Glomerular visceral epithelial cell (primary cell): Measurements from ENCODE around the gene GNG7.
"Not testable (repeated sequence)": the region's sequence is repeated elsewhere in the genome, so short reads cannot be mapped to it uniquely, and the experiment has no call there.

Source experiments
- DNase-seq: peaks from one replicate; pipeline ENCODE4 v3.0.0-alpha.2; 2016; ENCODE audit errors: extremely low spot score

Gene GNG7

DNA sequence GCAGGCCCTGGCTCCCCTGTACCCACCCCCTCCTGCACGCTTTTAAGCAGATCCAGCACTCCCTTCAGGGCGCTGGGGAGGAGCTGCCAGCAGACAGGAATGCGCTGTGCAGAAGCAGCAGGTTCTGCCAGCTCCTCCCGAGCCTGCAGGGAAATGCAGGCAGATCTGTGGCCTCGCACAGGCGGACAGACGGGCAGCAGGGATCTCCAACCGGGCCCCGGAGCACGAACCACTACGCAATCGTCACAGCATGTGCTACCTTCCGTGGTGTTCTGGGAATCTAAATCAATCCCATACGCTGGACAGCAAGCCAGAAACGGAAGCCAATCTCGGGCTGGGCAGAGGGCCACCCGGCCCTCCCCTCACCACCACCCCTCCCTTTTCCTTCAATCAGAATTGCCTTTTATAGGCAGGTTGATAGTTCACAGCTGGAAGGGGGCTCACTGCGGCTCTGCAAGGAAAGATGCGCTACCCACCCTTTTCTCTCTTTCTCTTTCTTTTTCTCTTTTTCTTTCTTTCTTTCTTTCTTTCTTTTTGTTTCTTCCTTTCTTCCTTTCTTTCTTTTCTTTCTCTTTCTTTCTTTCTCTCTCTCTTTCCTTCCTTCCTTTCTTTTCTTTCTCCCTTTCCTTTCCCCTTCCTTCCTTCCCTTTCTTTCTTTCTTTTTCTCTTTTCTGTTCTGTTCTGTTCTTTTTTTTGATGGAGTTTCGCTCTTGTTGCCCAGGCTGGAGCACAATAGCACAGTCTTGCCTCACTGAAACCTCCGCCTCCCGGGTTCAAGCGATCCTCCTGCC, 99.9 kb downstream of the GNG7 start:
- peak; percentile 41 for DNase-seq

DNA sequence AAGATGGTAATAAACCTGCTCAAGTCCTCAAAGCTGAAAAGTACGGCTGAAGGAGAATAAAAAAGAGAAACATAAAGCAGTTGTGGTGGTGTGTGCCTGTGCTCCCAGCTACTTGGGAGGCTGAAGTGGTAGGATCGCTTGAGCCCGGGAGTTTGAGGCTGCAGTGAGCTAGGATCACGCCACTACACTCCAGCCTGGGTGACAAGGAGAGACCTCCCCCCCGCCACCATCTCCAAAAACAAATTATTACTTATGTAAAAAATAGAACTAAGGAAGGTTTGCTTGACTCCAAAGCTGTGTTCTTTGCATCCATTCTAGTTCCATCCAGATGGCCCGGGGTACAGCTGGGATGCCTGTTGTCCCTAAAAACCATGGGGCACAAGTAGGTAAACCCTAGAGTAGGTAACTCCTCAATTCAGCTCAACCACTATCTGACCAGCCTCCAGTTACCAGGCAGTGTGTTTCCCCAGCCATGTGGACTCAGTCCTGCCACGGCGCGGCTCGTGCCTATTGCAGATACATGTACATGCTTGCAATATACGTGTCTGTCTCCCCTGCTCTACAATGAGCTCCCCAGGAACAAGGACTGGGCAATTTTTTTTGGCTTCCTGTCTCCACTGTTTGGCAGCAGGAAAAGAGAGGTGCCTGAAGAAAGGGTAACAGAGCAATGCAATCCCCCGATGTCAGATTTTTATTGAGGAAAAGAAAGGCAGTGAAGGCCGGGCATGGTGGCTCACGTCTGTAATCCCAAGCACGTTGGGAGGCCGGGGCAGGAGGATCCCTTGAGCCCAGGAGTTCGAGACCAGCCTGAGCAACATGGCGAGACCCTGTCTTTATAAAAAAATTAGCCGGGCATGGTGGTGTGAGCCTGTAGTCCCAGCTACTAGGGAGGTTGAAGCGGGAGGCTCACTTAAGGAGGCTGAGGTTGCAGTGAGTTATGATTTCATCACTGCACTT, 101.3 kb downstream of the GNG7 start:
- no peak for DNase-seq

DNA sequence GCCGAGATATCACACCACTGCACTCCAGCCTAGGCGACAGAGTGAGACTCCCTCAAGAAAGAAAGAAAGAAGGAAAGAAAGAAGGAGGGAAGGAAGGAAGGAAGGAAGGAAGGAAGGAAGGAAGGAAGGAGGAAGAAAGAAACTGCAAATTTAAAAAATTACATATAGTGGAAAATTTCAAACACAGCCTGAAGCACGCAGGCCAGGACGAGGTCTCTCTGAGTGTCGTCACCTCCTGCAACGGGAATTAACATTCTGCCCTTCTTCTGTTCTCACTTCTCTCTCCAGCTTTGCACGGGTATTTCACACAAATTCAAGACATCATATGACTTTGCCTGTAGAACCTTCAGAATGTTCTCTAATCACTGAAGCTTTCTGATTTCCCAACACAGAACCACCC, 108.2 kb downstream of the GNG7 start:
- no peak for DNase-seq

DNA sequence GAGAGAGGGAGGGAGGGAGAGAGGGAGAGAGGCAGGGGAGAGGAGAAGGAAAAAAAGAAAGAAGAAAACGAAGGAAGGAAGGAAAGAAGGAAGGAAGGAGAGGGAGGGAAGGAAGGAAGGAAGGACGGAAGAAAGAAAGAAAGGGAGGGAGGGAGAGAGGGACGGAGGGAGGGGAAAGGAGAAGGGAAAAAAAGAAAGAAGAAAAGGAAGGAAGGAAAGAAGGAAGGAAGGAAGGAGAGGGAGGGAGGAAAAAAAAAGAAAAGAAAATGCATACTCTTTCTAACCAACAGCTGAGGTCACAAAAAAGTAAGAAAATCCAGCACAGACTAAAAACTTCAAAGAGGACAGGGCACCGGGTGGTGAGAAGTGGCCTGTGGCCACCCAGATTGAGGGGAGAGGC, 109.7 kb downstream of the GNG7 start:
- DNase-seq = no peak

DNA sequence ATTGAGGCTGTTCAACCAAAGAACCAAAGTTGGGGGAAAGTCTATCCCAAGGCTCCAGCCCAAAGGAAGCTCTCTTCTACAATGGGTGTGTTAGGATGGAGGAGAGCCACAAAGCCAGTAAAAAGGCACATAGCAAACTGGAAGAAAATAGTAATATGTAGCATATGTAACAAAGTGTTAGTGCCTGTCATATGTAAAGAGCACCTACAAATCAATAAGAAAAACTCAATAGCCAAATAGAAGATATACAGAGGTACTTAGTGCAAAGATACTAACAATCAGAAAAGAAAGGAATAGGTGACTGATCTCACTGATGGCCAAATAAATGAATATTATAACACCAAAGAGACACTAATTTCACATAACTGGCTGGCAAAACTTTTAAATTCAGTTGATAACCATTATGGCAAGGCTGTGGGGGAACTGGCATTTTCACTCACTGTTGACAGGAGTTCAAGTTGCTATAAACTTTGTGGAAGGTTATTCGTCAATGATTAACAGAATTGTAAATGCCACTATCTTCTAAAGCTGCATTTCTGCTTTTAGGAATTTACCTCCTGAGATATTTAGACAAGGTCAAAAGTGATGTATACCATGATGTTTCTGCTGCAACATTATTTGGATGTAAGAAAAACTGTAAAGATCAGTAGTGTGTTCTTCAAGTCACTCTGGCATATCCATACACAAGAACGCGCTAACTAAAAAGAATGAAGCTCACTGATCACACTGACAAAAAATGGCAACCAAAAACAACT, 110.8 kb downstream of the GNG7 start:
- no peak for DNase-seq

DNA sequence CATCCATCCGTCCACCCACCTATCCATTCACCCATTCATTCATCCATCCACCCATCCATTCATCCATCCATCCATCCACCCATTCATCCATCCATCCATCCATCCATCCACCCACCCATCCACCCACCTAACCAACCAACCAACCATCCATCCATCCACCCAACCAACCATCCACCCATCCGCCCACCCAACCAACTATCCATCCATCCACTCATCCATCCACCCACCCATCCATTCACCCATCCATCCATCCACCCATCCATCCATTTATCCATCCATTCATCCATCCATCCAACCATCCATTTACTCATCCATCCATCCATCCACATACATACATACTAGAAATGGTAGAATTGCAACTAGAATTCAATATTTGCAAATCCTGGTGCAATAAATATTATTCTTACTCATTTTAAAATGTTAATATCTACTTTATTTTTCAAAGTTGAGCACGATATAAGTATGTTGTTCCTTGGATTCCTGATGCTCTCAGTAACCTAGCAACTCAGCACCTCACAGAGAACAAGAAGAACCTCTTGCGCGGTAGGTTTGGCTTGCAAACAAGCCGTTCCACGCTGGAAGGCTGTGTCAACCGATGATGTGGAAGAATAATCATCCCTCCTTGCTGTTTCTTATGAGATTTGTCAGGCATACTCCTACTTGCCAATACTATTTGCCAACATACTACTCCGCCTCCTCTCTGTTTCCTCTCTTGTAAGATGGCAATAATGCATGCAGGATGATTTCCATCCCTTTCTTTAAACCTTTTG, 111.7 kb downstream of the GNG7 start:
- DNase-seq = no peak

DNA sequence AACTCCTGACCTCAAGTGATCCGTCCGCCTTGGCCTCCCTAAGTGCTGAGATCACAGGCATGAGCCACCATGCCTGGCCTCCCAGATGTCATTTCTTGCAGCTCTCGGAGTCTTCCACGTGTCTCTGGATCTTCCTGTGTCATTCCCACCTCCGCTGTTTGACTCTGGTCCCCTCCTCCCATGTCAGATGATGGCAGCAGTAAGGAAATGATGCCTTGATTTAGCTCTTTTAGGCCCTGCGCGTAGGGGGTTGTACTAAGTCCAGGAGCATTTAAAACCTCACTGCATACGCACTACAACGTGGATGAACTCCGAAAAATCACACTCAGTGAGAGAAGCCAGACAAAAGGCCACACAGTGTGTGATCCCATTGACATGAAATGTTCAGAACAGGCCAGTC, 113.1 kb downstream of the GNG7 start:
- DNase-seq = no peak

DNA sequence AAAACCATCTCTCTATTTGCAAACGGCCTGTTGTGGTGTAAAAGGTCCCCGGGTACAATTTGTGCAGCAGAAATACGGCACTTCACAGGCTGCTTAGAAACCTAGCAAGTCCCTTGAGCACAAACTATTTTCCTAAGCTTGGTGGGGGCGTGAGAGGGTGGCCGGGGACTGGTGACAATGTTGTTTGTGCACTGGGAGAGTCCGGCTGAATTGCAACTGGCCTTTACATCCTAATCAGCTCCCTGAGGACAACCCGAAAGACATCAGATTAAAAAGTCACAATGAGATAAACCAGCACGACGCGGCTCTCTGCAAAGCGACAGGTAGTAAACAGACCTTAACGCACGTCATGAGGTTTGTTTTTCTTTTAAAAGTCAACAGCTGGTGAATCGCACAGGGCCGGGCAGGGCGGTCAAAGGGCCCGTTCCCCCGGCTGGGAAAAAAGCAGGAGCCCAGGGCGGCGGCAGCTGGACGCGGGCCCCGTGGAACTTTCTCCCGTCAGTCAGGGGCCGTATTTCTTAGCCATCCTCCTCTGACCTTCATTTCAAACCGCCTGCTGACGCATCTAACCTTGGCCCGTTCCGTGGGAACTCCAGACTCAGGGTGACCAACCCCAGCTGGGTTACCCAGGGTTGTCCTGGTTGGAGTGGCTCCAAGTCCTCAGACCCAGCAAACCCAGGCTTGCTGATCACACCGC, 114.3 kb downstream of the GNG7 start:
- no peak for DNase-seq

DNA sequence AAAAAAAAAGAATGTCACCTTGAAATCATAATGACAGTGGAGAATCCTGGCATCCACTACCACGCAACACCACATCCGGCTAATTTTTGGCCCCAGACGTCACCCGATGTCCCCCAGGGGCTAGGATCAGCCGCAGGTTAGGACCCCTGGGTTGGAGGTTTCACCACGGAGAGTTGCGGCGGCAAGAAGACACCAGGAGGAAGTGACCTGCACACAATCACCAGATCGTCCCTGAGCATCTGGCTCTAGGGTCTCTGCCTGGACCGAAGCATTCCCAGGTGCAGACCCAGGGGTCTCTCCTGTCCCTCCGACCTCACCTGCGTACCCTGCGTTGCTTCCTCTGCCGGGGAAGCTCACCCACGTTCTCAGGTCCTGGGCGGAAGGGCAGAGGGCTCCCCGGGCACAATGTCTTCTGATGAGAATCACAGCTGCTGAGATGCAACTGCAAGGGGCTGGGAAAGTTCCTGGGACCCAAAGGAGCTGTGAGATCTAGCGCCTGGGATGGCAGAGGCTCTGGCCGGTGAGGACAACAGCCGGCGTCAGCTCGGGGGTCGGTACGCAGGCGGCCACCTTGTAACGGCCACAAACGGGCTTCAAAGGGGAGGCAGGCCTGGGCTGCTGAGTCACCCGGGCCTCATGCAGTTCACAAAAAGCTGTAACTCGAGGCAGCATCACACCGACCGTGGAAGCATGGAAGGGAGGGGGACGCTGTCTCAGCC, 115.3 kb downstream of the GNG7 start:
- no peak for DNase-seq

DNA sequence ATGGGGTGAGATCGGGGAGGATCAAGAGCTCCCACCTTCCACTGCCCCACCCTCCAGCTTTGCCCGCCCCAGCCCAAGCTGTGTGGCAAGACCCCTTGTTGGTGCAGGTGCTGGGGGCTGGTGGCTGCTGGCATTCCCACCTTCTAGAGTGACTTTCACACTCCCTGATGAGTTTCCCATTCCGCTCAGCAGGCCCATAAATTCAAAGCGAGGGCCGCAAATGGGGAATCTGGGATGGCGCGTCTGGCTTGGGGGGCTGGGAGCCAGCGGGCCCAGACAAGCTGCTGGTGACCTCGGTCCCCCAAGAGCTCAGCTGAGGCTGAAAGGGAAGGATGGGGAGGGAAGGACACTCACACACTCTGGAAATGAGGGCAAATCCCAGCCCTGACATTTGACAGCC, 116.3 kb downstream of the GNG7 start:
- no peak for DNase-seq

DNA sequence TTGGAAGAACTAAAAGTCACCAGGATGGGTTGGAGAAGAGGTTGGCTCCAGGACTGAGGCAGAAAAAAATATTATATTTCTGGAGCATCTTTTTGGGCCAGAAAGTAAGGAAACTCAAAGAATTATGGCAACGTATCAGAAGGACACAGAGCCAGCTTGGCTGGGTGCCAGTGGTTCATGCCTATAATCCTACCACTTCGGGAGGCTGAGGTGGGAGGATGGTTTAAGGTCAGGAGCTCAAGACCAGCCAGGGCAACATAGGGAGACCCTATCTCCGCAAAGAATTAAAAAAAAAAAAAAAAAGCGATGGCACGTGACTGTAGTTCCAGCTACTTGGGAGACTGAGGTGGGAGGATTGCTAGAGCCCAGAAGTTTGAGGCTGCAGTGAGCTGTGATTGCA, 118.5 kb downstream of the GNG7 start:
- no peak for DNase-seq

DNA sequence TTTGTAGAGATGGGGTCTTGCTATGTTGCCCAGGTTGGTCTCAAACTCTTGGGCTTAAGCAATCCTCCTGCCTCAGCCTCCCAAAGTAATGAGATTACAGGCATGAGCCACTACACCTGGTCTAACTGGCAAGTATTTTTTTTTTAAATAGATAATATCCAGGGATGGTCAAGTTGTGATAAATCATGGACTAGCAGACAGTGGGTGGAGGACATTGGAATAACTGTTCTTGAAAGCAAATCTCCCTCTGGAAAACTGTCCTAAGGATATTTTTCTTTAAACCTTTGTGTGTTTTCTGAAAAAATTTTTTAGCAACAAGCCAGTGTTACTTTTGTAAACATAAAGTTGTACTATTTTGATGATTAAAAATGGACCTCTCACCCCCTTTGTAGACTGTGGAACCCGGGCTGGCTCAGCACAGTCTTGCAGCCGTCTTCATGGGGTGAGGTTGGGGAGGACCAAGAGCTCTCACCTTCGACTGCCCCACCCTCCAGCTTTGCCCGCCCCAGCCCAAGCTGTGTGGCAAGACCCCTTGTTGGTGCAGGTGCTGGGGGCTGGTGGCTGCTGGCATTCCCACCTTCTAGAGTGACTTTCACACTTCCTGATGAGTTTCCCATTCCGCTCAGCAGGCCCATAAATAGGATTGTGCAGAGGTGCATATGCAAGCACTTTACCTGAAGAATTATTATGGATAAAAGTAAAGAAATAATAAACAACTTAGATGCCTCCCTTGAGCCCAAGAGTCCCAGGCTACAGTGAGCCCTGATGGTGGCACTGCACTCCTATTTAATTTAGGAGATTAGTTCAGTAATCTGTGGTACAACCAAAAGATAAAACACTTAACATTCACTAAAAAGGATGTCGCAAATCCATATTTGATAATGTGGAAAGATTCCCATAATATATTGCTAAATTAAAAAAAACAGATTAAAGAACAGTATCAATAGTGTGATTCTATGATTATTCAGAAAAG, 119.2 kb downstream of the GNG7 start:
- DNase-seq = no peak

DNA sequence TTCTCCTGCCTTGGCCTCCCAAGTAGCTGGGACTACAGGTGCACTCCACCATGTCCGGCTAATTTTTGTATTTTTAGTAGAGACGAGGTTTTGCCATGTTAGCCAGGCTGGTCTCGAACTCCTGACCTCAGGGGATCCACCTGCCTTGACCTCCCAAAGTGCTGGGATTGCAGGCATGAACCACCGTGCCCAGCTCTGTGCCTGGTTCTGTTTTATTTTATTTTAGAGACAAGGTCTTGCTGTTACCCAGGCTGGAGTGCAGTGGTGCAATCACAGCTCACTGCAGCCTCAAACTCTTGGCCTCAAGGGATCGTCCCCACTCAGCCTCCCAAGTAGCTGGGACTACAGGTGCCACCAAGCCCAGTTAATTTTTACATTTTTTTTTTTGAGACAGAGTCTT, 122.1 kb downstream of the GNG7 start:
- not testable (repeated sequence) for DNase-seq

DNA sequence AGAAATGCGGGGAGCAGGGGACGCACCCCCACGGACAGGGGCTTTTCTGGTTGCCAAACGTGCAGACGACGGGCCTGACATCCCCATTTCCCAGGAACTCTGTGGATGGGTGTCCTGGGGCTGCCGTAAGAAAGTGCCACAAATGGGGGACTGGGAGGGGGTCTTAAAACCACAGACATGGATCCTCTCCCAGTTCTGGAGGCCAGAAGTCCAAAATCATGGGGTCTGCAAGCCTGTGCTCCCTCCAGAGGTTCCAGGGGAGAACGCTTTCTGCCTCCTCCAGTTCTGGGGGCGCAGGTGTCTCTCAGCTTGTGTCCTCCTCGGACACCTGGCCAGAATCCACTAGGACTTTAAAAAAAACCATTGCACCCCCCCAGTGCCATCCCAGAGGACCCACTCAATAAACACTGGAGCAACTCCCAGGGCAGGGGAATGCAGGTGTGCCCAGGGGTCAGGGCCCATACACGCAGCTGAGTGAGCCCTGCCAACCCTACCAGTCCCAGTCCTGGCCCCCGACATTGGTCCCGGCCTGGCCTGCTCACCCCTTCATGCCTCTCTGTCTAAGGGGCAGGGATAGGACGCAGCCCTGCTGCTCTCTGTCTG, 122.7 kb downstream of the GNG7 start:
- DNase-seq = no peak

DNA sequence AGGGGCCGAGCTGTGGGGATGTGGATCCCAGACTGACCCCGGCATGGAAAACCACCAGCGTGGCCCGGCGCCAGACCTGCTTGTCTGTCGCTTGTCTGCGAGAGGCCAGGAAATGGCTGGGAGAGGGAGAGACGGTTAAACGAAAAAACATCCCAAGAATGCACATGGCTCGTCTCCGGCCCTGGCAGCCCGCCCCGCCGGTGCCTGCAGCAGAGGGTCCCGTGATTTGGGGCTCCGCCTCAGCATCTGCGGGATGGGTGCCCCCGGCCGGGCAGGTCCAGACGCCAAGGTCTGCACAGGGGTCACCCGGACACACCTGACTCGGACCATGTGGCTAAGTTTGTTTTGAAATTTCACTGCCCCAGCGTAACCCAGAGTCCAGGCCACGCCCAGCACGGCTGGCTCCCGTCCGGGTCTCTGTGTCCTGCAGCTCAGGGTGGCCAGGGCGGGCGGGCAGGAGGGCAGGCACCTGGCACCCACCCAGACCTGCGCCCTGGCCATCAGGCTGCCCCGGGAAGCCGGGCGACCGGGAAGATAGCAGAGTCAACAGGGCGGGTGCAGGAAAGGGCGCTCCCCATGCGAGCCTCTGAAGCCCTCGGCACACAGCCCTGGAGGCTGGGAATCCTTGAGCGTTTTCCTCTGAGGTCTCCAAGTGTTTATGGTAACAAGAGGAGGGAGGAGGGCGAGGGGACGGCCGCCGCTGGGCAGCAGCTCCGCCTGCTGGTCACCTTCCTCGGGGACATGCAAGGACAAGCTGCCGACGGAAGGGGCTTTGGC, 123.4 kb downstream of the GNG7 start:
- peak; percentile 87 for DNase-seq

DNA sequence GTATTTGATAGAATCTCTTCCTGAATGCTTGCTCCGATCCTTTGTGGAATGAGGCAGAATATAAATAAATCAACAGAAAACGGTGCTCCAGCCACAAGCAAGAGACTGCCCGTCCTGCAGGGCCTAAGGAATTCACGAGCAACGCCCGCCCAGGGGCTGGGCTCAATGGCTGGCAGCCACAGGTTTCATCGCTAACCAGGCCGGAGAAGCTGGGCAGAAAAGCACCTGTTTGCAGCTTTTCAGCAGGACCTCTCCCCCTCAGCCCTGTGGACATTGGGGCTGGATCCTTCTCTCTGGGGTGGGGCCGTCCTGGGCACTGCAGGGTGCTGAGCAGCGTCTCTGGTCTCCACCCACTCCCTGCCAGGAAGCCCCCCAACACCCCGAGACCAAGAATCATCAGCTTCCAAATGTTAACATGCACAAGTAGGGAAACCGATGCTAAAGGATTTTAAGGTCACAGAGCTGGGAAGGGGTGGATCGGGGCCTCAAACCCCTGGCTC, 124.1 kb downstream of the GNG7 start:
- DNase-seq = peak; percentile 63

DNA sequence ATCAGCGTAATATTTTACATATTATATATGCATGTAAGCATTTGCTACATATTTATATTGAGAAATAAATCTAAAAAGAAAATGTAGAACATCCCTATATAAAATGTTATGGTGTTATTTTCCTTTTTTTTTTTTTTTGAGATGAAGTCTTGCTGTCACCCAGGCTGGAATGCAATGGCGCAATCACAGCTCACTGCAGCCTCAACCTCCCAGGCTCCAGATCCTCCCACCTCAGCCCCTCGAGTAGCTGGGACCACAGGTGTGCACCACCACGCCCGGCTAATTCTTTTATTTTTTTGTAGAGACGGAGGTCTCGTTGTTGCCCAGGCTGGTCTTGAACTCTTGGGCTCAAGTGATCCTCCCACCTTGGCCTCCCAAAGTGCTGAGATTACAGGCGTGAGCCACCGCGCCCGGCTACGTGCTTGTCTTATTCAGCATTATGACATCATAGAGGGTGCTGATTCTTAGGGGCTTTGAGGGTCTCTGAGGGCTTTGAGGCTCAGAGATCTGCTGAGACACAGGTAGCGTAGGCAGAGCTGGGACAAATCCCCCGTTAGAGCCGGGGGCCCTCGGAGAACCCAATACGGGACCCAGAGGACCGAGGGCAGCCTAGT, 124.7 kb downstream of the GNG7 start:
- DNase-seq = no peak
